Measurements from ENCODE around the gene IKZF2.

The IKZF2 gene

GRCh38 chr2:213164263-213164662, 12.9 kb upstream of the IKZF2 start:
- Mint-ChIP-seq H3K4me3 (no peak overlapping the region), H3K27ac (no peak overlapping the region), H3K36me3 (no peaks in the 10 kb centered on the region), H3K9me3 (no peaks in the 10 kb centered on the region), H3K4me1 (peaks cover 6% of the 10 kb centered on the region), H3K27me3 (no peaks in the 10 kb centered on the region)
- ATAC-seq: no peak

GRCh38 chr2:213162516-213163118, 11.2 kb upstream of the IKZF2 start:
- ATAC-seq: no peak
- H3K27me3 Mint-ChIP-seq: no peaks in the 10 kb centered on the region
- H3K4me3 Mint-ChIP-seq: no peak overlapping the region
- peaks cover 11% of the 10 kb centered on the region for H3K4me1 Mint-ChIP-seq
- no peaks in the 10 kb centered on the region for H3K9me3 Mint-ChIP-seq
- H3K27ac Mint-ChIP-seq: no peak overlapping the region
- no peaks in the 10 kb centered on the region for H3K36me3 Mint-ChIP-seq

DNA sequence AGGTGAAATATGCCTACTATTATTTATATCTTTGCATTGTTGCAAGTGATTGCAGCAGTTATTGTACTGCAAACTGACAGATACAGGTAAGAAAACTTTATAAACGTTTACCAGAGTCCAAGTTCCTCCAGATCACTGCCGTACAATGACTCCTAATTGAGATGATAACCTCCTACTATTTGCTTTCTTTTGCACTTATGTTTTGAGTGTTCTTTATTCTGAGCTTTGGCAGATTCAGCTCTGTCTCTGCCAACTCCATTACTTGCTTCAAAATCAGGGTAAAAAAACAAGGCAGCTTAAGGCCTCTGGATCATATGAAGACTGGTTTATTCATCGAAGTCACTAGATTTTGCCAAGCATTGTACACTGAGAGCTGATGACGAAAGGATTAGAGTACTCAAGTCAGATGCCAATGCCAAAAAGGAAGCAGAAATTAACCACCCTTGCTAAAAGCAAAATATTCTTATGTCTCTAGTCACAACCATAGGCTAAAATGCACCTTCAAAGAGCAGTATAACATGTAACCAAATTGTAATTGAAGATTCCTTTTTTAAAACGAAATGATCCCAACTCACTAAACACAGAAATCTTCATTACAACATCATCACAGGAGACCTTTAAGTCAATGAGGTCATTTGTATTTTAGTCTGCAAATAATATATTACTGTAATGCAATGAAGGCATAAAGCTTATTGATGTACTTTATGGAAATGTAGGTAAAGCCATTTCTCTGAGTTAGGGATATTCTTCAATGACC, 10.5 kb upstream of the IKZF2 start:
- H3K4me3 Mint-ChIP-seq: no peak overlapping the region
- no peak for ATAC-seq
- H3K27me3 Mint-ChIP-seq: no peaks in the 10 kb centered on the region
- no peaks in the 10 kb centered on the region for H3K36me3 Mint-ChIP-seq
- H3K9me3 Mint-ChIP-seq: no peaks in the 10 kb centered on the region
- peaks cover 16% of the 10 kb centered on the region for H3K4me1 Mint-ChIP-seq
- H3K27ac Mint-ChIP-seq: no peak overlapping the region

GRCh38 chr2:213159768-213160167, 8.4 kb upstream of the IKZF2 start:
- H3K36me3 Mint-ChIP-seq: no peaks in the 10 kb centered on the region
- H3K9me3 Mint-ChIP-seq: no peaks in the 10 kb centered on the region
- ATAC-seq: no peak
- no peak overlapping the region for H3K27ac Mint-ChIP-seq
- peaks cover 20% of the 10 kb centered on the region for H3K4me1 Mint-ChIP-seq
- H3K4me3 Mint-ChIP-seq: no peak overlapping the region
- H3K27me3 Mint-ChIP-seq: no peaks in the 10 kb centered on the region

DNA sequence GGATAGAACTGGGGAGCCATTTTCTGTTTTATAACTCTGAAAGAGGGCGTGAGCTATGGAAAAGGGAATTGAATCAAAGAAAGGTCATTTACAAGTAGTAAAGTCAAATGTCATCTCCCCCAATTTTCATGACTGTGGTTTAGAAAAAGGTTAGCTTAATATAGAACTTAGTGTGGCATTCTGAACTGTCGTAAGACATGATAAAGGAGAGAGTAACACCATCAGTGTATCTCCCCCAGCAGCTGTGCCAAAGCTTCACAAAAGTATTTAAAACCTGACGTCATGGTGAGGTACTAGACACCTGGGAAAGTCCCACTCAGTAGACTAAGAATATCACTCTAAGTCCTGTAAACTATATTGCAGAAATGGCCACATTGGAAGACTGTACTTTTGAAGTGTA, 5.8 kb upstream of the IKZF2 start:
- H3K27ac Mint-ChIP-seq: peak overlapping the region; percentile 81
- no peaks in the 10 kb centered on the region for H3K9me3 Mint-ChIP-seq
- H3K27me3 Mint-ChIP-seq: no peaks in the 10 kb centered on the region
- H3K36me3 Mint-ChIP-seq: no peaks in the 10 kb centered on the region
- peak; percentile 96 for ATAC-seq
- no peak overlapping the region for H3K4me3 Mint-ChIP-seq
- H3K4me1 Mint-ChIP-seq: peaks cover 31% of the 10 kb centered on the region

GRCh38 chr2:213156717-213157116, 5.3 kb upstream of the IKZF2 start:
- H3K27me3 Mint-ChIP-seq: no peaks in the 10 kb centered on the region
- peaks cover 33% of the 10 kb centered on the region for H3K4me1 Mint-ChIP-seq
- no peak for ATAC-seq
- no peaks in the 10 kb centered on the region for H3K36me3 Mint-ChIP-seq
- H3K9me3 Mint-ChIP-seq: no peaks in the 10 kb centered on the region
- peak overlapping the region; percentile 81 for H3K27ac Mint-ChIP-seq
- no peak overlapping the region for H3K4me3 Mint-ChIP-seq

DNA sequence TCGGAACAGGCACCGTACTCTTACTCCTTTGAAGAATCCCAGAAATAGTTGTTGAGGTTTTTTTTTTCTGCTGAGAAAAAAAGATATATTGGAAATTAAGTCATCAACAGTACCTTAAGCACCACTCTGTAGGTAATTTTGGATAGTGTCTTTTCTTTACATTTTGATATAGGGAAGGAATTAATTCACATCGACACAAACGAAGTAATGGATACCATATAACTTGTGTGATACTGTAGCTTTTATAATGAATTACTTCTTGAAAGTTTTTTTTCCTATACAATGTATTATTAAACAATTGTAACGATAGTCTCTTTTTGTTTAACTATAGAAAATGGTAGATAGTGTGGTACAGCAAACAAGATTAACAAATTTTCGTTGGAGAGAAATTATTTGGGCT, 1.5 kb upstream of the IKZF2 start:
- H3K4me3 Mint-ChIP-seq: peak overlapping the region; percentile 87
- H3K27ac Mint-ChIP-seq: peak overlapping the region; percentile 83
- H3K4me1 Mint-ChIP-seq: peaks cover 55% of the 10 kb centered on the region
- no peak for ATAC-seq
- no peaks in the 10 kb centered on the region for H3K9me3 Mint-ChIP-seq
- peaks cover 12% of the 10 kb centered on the region for H3K27me3 Mint-ChIP-seq
- no peaks in the 10 kb centered on the region for H3K36me3 Mint-ChIP-seq

DNA sequence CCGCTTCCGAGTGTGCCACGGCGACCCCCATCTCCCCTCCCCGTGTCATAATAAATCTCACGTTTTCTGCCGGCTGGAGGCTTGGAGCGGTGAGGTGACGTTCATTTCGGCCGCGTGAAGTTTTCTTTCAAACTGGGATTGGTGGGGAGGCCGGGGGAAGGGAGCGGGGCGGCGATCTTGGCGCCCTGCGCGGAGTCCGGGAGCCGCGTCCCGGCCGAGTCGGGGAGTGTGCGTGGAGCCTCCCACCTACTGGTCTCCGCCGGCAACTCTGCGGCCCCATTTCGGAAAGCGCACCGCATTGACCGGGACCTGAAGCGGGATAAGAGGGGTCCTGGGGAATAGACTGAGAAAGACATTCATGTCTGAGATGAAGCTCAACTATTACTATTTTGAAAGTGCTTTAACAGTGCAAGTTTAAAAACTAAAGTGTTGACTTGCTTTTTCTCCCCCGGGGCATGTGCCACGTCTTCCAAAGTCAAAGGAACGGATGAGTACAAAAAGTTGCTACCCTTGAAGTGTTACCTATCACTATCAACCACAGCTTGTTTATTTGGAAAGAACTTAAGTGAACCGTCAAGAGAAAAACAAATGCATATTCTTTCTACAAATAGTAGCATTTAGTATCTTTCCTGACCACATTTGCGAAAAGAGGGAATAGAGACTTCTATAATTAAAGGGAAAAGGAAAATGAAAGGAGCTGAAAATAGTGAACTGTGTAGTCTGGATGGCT, 818 bp upstream of the IKZF2 start:
- ATAC-seq: peak; percentile 56
- peaks cover 51% of the 10 kb centered on the region for H3K4me1 Mint-ChIP-seq
- H3K9me3 Mint-ChIP-seq: no peaks in the 10 kb centered on the region
- H3K4me3 Mint-ChIP-seq: peak overlapping the region; percentile 87
- H3K36me3 Mint-ChIP-seq: no peaks in the 10 kb centered on the region
- peaks cover 12% of the 10 kb centered on the region for H3K27me3 Mint-ChIP-seq
- H3K27ac Mint-ChIP-seq: peak overlapping the region; percentile 83

- Mint-ChIP-seq H3K36me3 (no peaks in the 10 kb centered on the region), H3K27me3 (peaks cover 12% of the 10 kb centered on the region), H3K9me3 (no peaks in the 10 kb centered on the region), H3K4me1 (peaks cover 38% of the 10 kb centered on the region), H3K4me3 (peak overlapping the region; percentile 86), H3K27ac (peak overlapping the region; percentile 83)
- no peak for ATAC-seq
Observed at GRCh38 chr2:213150315-213151097, 906 bp downstream of the IKZF2 start.

DNA sequence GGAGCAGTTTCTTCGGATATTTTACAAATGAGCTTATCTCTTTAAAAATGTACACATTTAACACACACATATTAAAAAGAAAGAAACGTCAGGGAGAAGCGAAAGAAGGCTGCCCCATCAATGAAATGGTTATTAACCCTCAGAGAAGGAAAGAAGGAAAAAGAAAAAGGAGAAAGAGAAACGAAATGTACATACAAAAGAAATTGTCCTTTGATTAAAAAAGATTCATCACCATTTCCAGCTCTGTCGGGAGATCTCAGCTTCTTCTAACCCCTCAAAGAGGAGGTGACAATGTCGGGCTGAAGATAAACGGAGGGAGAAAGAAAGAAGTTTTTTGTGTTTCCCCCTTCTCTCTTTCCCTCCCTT, 1.5 kb downstream of the IKZF2 start:
- Mint-ChIP-seq H3K4me1 (peaks cover 38% of the 10 kb centered on the region), H3K9me3 (no peaks in the 10 kb centered on the region), H3K4me3 (peak overlapping the region; percentile 84), H3K36me3 (no peaks in the 10 kb centered on the region), H3K27ac (peak overlapping the region; percentile 83), H3K27me3 (peaks cover 12% of the 10 kb centered on the region)
- no peak for ATAC-seq

DNA sequence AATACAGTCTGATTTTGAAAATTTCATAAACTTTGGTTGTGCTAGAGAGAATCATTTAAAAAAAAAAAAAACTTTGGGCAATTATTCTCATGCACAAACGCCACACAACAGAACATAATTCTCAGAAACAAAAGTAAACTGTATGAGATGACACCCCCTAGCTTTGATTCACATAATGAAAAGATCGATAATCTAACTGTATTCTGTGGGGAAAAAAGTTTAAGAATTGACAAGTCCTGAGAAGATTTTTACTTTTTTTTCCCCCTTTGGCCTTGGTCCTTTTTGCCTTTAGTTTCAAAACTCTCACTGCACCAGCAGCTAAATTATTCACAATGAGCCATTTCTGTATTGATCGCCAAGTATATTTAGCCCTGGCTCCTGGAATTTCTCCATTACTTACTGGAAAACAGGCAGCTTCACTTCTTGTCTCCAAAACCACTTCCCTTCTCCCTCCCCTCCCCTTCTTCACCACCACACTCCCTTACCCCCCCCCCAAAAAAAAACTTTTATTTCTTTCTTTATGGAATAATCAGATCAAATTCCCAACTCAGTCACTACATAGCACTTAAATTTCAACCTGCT, 2.0 kb downstream of the IKZF2 start:
- Mint-ChIP-seq H3K4me1 (peaks cover 38% of the 10 kb centered on the region), H3K9me3 (no peaks in the 10 kb centered on the region), H3K27ac (peak overlapping the region; percentile 83), H3K36me3 (no peaks in the 10 kb centered on the region), H3K27me3 (peaks cover 12% of the 10 kb centered on the region), H3K4me3 (peak overlapping the region; percentile 84)
- ATAC-seq: no peak

DNA sequence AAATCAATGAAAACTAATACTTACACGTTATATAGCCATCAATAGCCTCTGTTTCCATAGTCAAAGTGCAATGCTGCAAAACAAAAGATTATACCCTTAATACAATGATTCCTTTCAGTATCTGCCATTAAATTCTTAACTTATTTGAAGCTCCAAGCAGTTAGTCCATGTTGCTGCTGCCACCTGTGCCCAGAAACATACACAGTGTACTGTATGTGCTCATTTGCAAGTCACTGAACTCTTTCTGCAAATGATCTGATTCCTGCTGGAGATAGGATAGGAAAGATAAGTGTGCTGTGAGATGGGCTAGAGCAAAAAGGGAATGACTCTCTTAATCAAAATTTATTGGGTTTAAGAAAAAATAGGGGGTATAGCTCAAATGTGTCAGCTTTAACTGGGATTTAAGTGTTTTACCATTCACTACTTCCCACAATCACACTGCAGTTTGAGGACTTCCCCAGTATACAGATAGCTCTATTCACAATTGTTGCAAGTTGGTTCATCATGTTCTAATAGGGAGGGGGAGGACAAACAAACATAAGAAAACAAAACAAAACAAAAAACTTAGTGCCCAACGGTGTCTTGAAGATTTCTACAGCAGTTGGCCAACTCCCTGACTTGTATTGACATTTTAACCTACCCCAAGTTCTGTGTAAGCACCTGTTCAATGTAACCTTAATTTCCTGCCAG, 2.7 kb downstream of the IKZF2 start:
- Mint-ChIP-seq H3K4me3 (peak overlapping the region; percentile 11), H3K4me1 (peaks cover 35% of the 10 kb centered on the region), H3K27me3 (peaks cover 12% of the 10 kb centered on the region), H3K9me3 (no peaks in the 10 kb centered on the region), H3K27ac (no peak overlapping the region), H3K36me3 (no peaks in the 10 kb centered on the region)
- ATAC-seq: no peak

GRCh38 chr2:213147538-213147937, 3.9 kb downstream of the IKZF2 start:
- Mint-ChIP-seq H3K4me3 (no peak overlapping the region), H3K4me1 (peaks cover 29% of the 10 kb centered on the region), H3K36me3 (no peaks in the 10 kb centered on the region), H3K9me3 (no peaks in the 10 kb centered on the region), H3K27me3 (peaks cover 12% of the 10 kb centered on the region), H3K27ac (no peak overlapping the region)
- no peak for ATAC-seq

DNA sequence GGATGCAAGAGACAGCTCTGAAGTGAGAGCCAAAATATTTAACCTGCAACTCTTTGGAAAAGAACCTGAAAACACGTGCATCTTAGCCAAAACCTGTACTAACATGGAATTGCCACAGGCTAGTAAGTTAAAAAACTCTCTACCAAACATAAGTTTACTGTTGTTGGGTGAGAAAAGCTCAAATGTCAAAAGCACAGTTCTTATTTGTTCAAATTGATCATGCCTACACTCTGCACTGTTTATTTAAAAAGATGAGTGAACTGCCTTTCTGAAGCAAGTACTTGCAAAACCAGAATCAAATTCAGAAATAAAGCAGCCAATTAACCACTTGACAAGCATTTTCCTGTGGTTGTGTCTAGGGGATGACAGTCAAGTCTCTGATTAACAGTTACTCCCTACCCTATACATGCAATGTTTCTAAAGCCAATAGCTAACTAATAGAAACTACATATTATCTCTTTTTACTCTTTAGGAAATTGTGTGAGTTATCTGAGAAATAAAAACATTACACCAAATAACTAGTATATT, 5.6 kb downstream of the IKZF2 start:
- H3K4me3 Mint-ChIP-seq: no peak overlapping the region

More for the DNA sequence above, 5.6 kb downstream of the IKZF2 start:
- no peak for ATAC-seq
- peaks cover 12% of the 10 kb centered on the region for H3K27me3 Mint-ChIP-seq
- H3K9me3 Mint-ChIP-seq: no peaks in the 10 kb centered on the region
- H3K36me3 Mint-ChIP-seq: no peaks in the 10 kb centered on the region
- peaks cover 19% of the 10 kb centered on the region for H3K4me1 Mint-ChIP-seq
- no peak overlapping the region for H3K27ac Mint-ChIP-seq

Data from stimulated activated memory B cell treated with anti-CD40 and anti-IgM and Interleukin-4, amounts not matched to agents 10 μg/mL and 1 μg/mL and 100 μg/mL, for 72 hours (primary cell).